IMR-90 (cell line): ENCODE measurements around the gene SLC8A1. TPM values are rescaled to one million over a fixed set of nuclear protein-coding genes. Genes with fewer than 3 reads are reported as not detected.

Experiments
- ATAC-seq: fragments of 200-7000 bp; cut with Tn5 transposase; 2 replicates; pipeline ENCODE4 v1.9.1; 2020; ENCODE audit warnings: low read depth, mild to moderate bottlenecking, moderate library complexity
- BruUV-seq: library from RNA; stranded (reverse); fragments of 400-500 nt; replicated peaks from 2 replicates; lab custom pipeline; 2021; lab: Mats Ljungman, UMichigan
- CTCF ChIA-PET: fragments of 300-600 bp; formaldehyde crosslinking; extraction: SDS; loops from one replicate; lab custom pipeline; 2021; ENCODE audit warnings: antibody characterized with exemption; lab: Yijun Ruan, JAX
- POLR2A ChIA-PET: fragments of 300-600 bp; sonication (Branson Sonifier 250); formaldehyde crosslinking; loops from one replicate; lab custom pipeline; 2022; ENCODE audit warnings: antibody characterized with exemption; ENCODE audit not compliant: unreplicated experiment; lab: Charles Lee
- DNase-seq: peaks from one replicate; pipeline ENCODE4 v3.0.0; 2013
- H2AFZ ChIP-seq: replicated peaks from 2 replicates; pipeline ENCODE3; 2013; ENCODE audit warnings: low read length, mild to moderate bottlenecking; ENCODE audit not compliant: poor library complexity
- H2AK5ac ChIP-seq: 2 replicates; pipeline ENCODE4 v1.6.1; 2013; ENCODE audit warnings: low read depth, low read length, inconsistent platforms
- H2AK9ac ChIP-seq: replicated peaks from 2 replicates; pipeline ENCODE3; 2013; ENCODE audit warnings: mild to moderate bottlenecking, low read depth, low read length, moderate library complexity; ENCODE audit not compliant: poor library complexity
- H2BK120ac ChIP-seq: 2 replicates; pipeline ENCODE4 v1.6.1; 2013; ENCODE audit warnings: low read depth, low read length, inconsistent platforms
- H2BK15ac ChIP-seq: 3 replicates; pipeline ENCODE4 v1.6.1; 2013; ENCODE audit warnings: low read depth, low read length, inconsistent platforms
- H2BK20ac ChIP-seq: 2 replicates; pipeline ENCODE4 v1.6.1; 2013; ENCODE audit warnings: low read depth, mild to moderate bottlenecking, inconsistent platforms, low read length, moderate library complexity
- H2BK5ac ChIP-seq: 2 replicates; pipeline ENCODE4 v1.6.1; 2013; ENCODE audit warnings: mild to moderate bottlenecking, low read depth, low read length, inconsistent platforms; ENCODE audit not compliant: poor library complexity, severe bottlenecking
- H3K14ac ChIP-seq: replicated peaks from 2 replicates; pipeline ENCODE4 v1.6.1; 2013; ENCODE audit warnings: low read depth, low read length, inconsistent platforms
- H3K18ac ChIP-seq: 2 replicates; pipeline ENCODE4 v1.6.1; 2013; ENCODE audit warnings: low read depth, low read length, control low read depth
- H3K23ac ChIP-seq: 2 replicates; pipeline ENCODE4 v1.6.1; 2013; ENCODE audit warnings: low read depth, low read length, inconsistent platforms
- H3K27ac ChIP-seq: 2 replicates; pipeline ENCODE4 v1.5.1; 2013; ENCODE audit warnings: mild to moderate bottlenecking, control low read depth, low read length; ENCODE audit not compliant: insufficient read depth
- H3K27me3 ChIP-seq: 2 replicates; pipeline ENCODE4 v1.6.1; 2013; ENCODE audit warnings: low read length; ENCODE audit not compliant: control insufficient read depth, insufficient read depth
- H3K36me3 ChIP-seq: 2 replicates; pipeline ENCODE4 v1.6.1; 2013; ENCODE audit warnings: low read length, mixed read lengths; ENCODE audit not compliant: control insufficient read depth, insufficient read depth
- H3K4ac ChIP-seq: 2 replicates; pipeline ENCODE4 v1.6.1; 2013; ENCODE audit warnings: low read depth, low read length, inconsistent platforms
- H3K4me1 ChIP-seq: 2 replicates; pipeline ENCODE4 v1.6.1; 2013; ENCODE audit warnings: low read length, mixed read lengths; ENCODE audit not compliant: control insufficient read depth, insufficient read depth
- H3K4me2 ChIP-seq: 2 replicates; pipeline ENCODE4 v1.6.1; 2013; ENCODE audit warnings: low read depth, mild to moderate bottlenecking, control low read depth, low read length, moderate library complexity
- H3K4me3 ChIP-seq: 2 replicates; pipeline ENCODE4 v1.5.1; 2013; ENCODE audit warnings: low read depth, mild to moderate bottlenecking, control low read depth, low read length, moderate library complexity; ENCODE audit not compliant: insufficient read depth
- H3K56ac ChIP-seq: 2 replicates; pipeline ENCODE4 v1.6.1; 2013; ENCODE audit warnings: low read length, inconsistent platforms; ENCODE audit not compliant: insufficient read depth; ENCODE audit errors: extremely low read depth
- H3K79me1 ChIP-seq, 2 experiments: 2 replicates each; pipeline ENCODE4 v1.6.1; 2013; ENCODE audit warnings: low read length in 2 of 2, inconsistent platforms in 1 of 2, low read depth in 1 of 2
- H3K9ac ChIP-seq: 2 replicates; pipeline ENCODE4 v1.6.1; 2013; ENCODE audit warnings: low read depth, low read length, control low read depth
- H3K9me1 ChIP-seq: 2 replicates; pipeline ENCODE4 v1.6.1; 2013; ENCODE audit warnings: low read length, inconsistent platforms; ENCODE audit not compliant: insufficient read depth
- H3K9me3 ChIP-seq: 2 replicates; pipeline ENCODE4 v1.6.1; 2013; ENCODE audit warnings: low read length; ENCODE audit not compliant: control insufficient read depth, insufficient read depth
- H4K20me1 ChIP-seq: 2 replicates; pipeline ENCODE4 v1.6.1; 2013; ENCODE audit warnings: low read length, inconsistent platforms; ENCODE audit not compliant: insufficient read depth
- H4K5ac ChIP-seq: 2 replicates; pipeline ENCODE4 v1.6.1; 2013; ENCODE audit warnings: mild to moderate bottlenecking, low read depth, low read length, control low read depth
- H4K8ac ChIP-seq, 2 experiments: 2 replicates each; pipeline ENCODE4 v1.6.1; 2013; ENCODE audit warnings: low read depth in 2 of 2, low read length in 2 of 2, control low read depth in 1 of 2, inconsistent platforms in 1 of 2
- H4K91ac ChIP-seq: 2 replicates; pipeline ENCODE4 v1.6.1; 2013; ENCODE audit warnings: low read depth, low read length, inconsistent platforms; ENCODE audit not compliant: insufficient read depth
- BHLHE40 ChIP-seq: fragments of 150-350 bp; IDR thresholded peaks from 2 replicates; pipeline ENCODE4 v1.6.1; 2016; ENCODE audit warnings: mild to moderate bottlenecking, low read depth, low read length
- CEBPB ChIP-seq: IDR thresholded peaks from 2 replicates; pipeline ENCODE4 v1.6.1; 2012; ENCODE audit warnings: low read depth, low read length, improper control_type of control experiment
- FOS ChIP-seq: fragments of 150-350 bp; IDR thresholded peaks from 2 replicates; pipeline ENCODE4 v1.6.1; 2016; ENCODE audit warnings: low read depth, low read length
- MAZ ChIP-seq: IDR thresholded peaks from 2 replicates; pipeline ENCODE4 v1.6.1; 2012; ENCODE audit warnings: low read depth, mild to moderate bottlenecking, low read length, improper control_type of control experiment, moderate library complexity, borderline replicate concordance
- MXI1 ChIP-seq: IDR thresholded peaks from 2 replicates; pipeline ENCODE4 v1.6.1; 2012; ENCODE audit warnings: low read depth, mild to moderate bottlenecking, low read length, moderate library complexity, borderline replicate concordance
- RAD21 ChIP-seq: IDR thresholded peaks from 2 replicates; pipeline ENCODE4 v1.6.1; 2012; ENCODE audit warnings: low read length, improper control_type of control experiment
- RCOR1 ChIP-seq: IDR thresholded peaks from 2 replicates; pipeline ENCODE4 v1.6.1; 2012; ENCODE audit warnings: mild to moderate bottlenecking, low read length, improper control_type of control experiment; ENCODE audit not compliant: insufficient replicate concordance
- RFX5 ChIP-seq: IDR thresholded peaks from 2 replicates; pipeline ENCODE4 v1.8.0; 2012; ENCODE audit warnings: low read depth, mild to moderate bottlenecking, low read length, moderate library complexity
- WGBS, 2 experiments: methylation state at CpG; one replicate each; pipeline versions ENCODE4 v1.1.5 to v1.1.7; 2013; ENCODE audit warnings: missing lambda C conversion rate in 2 of 2; ENCODE audit not compliant: insufficient read length in 1 of 2; ENCODE audit errors: extremely low coverage in 2 of 2; 5-methylcytosine and 5-hydroxymethylcytosine counted together
- dilution Hi-C: fragments of 300-500 bp; cut with HindIII; formaldehyde crosslinking; loops from one replicate; pipeline ENCODE4 v1.14.3; 2018; ENCODE audit warnings: low sequenced_read_pairs; ENCODE audit not compliant: unreplicated experiment
- in situ Hi-C: fragments of 300-500 bp; cut with MboI; formaldehyde crosslinking; loops from 3 replicates; pipeline ENCODE4 v1.14.3; 2019; ENCODE audit warnings: low sequenced_read_pairs, inconsistent platforms, mixed read lengths
- intact Hi-C: fragments of 100-400 bp; cut with micrococcal nuclease; formaldehyde crosslinking; loops from 2 replicates; pipeline ENCODE4 v1.10.0; 2022
- polyA plus RNA-seq, 3 experiments: library from polyadenylated mRNA; depleted of rRNA; stranded (reverse); fragments of >200 nt; gene quantifications; 2 replicates each; pipeline ENCODE4 v1.2.3, GENCODE V29; 2012; ENCODE audit warnings: low replicate concordance in 1 of 3
- total RNA-seq: library from RNA; depleted of rRNA; stranded (reverse); fragments of >200 nt; gene quantifications from 2 replicates; pipeline ENCODE4 v1.2.3, GENCODE V29; 2012
- TF ChIP-seq, protein P1 (sequence below): conservative IDR thresholded peaks from 2 replicates; pipeline ENCODE4 v1.5.1; 2012; ENCODE audit warnings: mild to moderate bottlenecking, low read depth, low read length, improper control_type of control experiment

SLC8A1 gene
- total and polyA plus RNA-seq, 2 of the 4 experiments (the other 2 are of a cell fraction) = 7.7 to 57.0 TPM

GRCh38 chr2:40361478-40361877 is 90.4 kb downstream of the SLC8A1 start:
- peak overlapping the region; percentile 24; the same call in 1 of the 2 replicates for H4K91ac ChIP-seq
- peak overlapping the region; percentile 6; the same call in 1 of the 2 replicates for H3K4ac ChIP-seq
- CTCF ChIA-PET = no interaction called here
- ATAC-seq = no peak
- H3K27me3 ChIP-seq = no peaks in the 10 kb centered on the region
- H3K79me1 ChIP-seq = peaks cover 30 to 63% of the 10 kb centered on the region in 2 experiments
- H3K56ac ChIP-seq = no peak overlapping the region
- dilution Hi-C loops (no loop called here), in situ Hi-C loops (no loop called here), intact Hi-C loops (loop anchor here (5.0 kb wide), 1 partner anchor 449 kb away; no protein-coding TSS in a partner anchor)
- peak overlapping the region in 1 of 2 experiments; percentile 1; a peak in 1 of 4 replicates for H4K8ac ChIP-seq
- no peak for DNase-seq
- H2AK5ac ChIP-seq = no peak overlapping the region; the same call in 1 of the 2 replicates
- POLR2A ChIA-PET = no interaction called here
- peak overlapping the region; percentile 27; the same call in 1 of the 2 replicates for H3K14ac ChIP-seq
- H2AFZ ChIP-seq = no peak overlapping the region
- peaks cover 13% of the 10 kb centered on the region for H3K4me1 ChIP-seq
- 0 out of 2 replicates have a peak overlapping the region, but pooled peaks have one; percentile 24 for H2BK120ac ChIP-seq
- WGBS, 2 experiments = no CpG with 5 or more reads among the region's 4 CpGs
- H3K18ac ChIP-seq = no peak overlapping the region; the same call in 1 of the 2 replicates
- no peaks in the 10 kb centered on the region for H3K36me3 ChIP-seq
- no peak overlapping the region for H3K27ac ChIP-seq
- TF ChIP-seq, protein P1, sequence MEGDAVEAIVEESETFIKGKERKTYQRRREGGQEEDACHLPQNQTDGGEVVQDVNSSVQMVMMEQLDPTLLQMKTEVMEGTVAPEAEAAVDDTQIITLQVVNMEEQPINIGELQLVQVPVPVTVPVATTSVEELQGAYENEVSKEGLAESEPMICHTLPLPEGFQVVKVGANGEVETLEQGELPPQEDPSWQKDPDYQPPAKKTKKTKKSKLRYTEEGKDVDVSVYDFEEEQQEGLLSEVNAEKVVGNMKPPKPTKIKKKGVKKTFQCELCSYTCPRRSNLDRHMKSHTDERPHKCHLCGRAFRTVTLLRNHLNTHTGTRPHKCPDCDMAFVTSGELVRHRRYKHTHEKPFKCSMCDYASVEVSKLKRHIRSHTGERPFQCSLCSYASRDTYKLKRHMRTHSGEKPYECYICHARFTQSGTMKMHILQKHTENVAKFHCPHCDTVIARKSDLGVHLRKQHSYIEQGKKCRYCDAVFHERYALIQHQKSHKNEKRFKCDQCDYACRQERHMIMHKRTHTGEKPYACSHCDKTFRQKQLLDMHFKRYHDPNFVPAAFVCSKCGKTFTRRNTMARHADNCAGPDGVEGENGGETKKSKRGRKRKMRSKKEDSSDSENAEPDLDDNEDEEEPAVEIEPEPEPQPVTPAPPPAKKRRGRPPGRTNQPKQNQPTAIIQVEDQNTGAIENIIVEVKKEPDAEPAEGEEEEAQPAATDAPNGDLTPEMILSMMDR = no peak
- TF ChIP-seq FOS (no peak), BHLHE40 (no peak), MAZ (no peak), RCOR1 (no peak), CEBPB (no peak), RAD21 (no peak), MXI1 (no peak), RFX5 (no peak)
- BruUV-seq = no TSS peak
- no peak overlapping the region; the same call in 1 of the 2 replicates for H4K5ac ChIP-seq
- H2BK15ac ChIP-seq = peak overlapping the region; percentile 93; the same call in 1 of the 3 replicates
- no peak overlapping the region for H3K4me2 ChIP-seq
- peak overlapping the region; percentile 4 for H2BK5ac ChIP-seq
- peak overlapping the region; percentile 38; the same call in 1 of the 2 replicates for H2BK20ac ChIP-seq
- no peak overlapping the region for H3K4me3 ChIP-seq
- H3K9me3 ChIP-seq = no peaks in the 10 kb centered on the region
- H3K23ac ChIP-seq = no peak overlapping the region
- no peak overlapping the region for H3K9ac ChIP-seq
- no peaks in the 10 kb centered on the region for H4K20me1 ChIP-seq
- H2AK9ac ChIP-seq = no peak overlapping the region
- peaks cover 6% of the 10 kb centered on the region for H3K9me1 ChIP-seq
